GM12892 (cell line): Measurements from ENCODE around the gene KCNMA1.

Experiments used
- DNase-seq: peaks from one replicate; pipeline ENCODE4 v3.0.0; 2011; ENCODE audit not compliant: insufficient read length
- FAIRE-seq: peaks from 2 replicates; lab custom pipeline; 2011; peaks lifted over from hg19 to GRCh38; lab: Jason Lieb, UNC
- POLR2A ChIP-seq: IDR thresholded peaks from 2 replicates; pipeline ENCODE4 v1.6.1; 2011; ENCODE audit warnings: low read depth, low read length, control low read depth
- POLR2AphosphoS5 ChIP-seq: IDR thresholded peaks from 2 replicates; pipeline ENCODE4 v1.6.1; 2011; ENCODE audit warnings: low read depth, low read length, control low read depth
- TAF1 ChIP-seq: IDR thresholded peaks from 2 replicates; pipeline ENCODE4 v1.6.1; 2011; ENCODE audit warnings: low read depth, mild to moderate bottlenecking, control low read depth, low read length, borderline replicate concordance

The KCNMA1 gene

DNA sequence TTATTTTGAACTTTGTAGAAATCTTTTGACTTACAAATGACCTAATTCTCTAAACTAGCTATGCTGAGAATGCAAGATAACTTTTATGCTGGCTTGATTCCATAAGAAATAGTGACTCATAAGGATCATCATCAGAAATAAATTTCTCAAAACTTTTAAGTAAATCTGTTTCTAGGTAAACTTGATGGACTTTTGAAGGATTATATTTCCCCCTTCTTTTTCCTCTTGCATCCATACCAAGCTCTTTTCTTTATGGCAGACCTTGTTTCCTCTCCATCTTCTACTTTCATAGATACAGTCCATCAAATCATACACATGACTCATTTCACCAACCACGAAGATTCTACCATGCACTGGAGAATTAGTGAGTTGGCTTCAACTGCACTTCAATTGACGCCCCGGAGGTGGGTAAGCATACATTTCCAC is 336.3 kb downstream of the KCNMA1 start:
- FAIRE-seq (no peak), DNase-seq (no peak)
- TF ChIP-seq TAF1 = no peak
- TF ChIP-seq POLR2A = no peak
- TF ChIP-seq POLR2AphosphoS5 = no peak

DNA sequence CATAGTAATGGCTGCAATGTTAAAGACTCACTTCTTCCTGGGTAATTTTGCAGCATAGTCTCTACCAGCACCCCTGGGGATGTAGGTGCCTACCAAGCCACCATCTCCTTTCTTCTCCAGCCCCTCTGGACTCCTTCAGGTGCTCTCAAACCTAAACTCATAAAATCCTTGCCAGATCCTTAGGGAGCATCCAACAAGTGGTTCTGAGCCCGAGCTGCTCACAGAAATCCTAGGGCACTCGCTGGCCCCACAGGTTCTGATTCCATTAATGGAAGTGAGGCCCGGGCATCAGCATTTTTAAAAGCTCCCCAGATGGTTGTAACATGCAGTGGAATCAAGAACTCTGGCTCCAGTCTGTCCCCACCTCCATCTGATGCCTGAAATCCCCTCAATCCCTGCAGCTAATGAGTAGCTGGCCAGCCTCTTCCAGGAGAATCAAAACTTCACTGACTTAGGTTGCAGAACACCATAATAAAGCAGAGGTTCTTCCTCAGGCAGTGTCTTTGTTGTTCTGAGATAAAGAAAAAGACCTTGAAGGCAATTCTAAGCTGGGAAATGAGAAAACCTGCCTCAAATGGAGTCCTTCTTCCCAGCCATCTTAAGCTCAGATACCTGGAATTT is 336.8 kb downstream of the KCNMA1 start:
- no peak for TF ChIP-seq POLR2AphosphoS5
- no peak for TF ChIP-seq POLR2A
- no peak for TF ChIP-seq TAF1
- DNase-seq = no peak
- no peak for FAIRE-seq

DNA sequence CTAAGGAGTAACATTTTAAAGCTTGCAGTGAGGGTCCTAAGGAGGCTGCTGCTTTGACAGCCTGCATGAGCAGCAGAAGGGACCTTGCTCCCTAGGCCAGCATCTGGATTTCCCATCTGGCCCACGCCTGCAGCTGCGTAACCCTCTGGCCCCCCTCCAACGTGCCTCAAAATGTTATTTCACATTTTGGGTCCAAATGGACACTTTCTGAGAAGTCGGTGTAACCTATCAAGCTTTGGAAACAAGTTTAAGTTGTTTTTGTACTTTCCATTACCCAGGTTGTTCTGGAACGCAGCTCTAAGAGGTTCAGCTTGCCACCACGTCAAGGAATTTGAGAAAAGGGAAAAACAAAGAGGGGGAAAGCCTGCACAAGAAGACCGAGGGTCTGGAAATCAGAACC is 338.3 kb downstream of the KCNMA1 start:
- FAIRE-seq = no peak
- TF ChIP-seq POLR2AphosphoS5 = no peak
- TF ChIP-seq POLR2A = no peak
- TF ChIP-seq TAF1 = no peak
- DNase-seq = no peak

DNA sequence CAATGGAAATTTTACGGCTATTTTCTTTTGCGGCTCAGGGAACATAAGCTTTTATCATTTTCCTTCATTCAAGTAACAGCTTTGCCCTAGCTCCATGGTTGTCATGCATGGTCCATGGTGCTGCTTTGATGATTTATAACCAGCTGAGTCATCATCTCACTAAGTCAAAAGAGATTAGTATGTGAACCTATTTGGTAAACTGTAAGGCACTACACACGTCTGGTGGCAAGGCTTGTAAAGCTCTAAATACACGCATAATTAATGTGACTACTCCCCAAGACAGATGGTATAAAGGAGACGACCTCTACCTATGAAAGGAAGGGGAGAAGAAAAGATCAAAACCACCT is 340.2 kb downstream of the KCNMA1 start:
- FAIRE-seq = no peak
- no peak for TF ChIP-seq TAF1
- TF ChIP-seq POLR2A = no peak
- no peak for TF ChIP-seq POLR2AphosphoS5
- no peak for DNase-seq

DNA sequence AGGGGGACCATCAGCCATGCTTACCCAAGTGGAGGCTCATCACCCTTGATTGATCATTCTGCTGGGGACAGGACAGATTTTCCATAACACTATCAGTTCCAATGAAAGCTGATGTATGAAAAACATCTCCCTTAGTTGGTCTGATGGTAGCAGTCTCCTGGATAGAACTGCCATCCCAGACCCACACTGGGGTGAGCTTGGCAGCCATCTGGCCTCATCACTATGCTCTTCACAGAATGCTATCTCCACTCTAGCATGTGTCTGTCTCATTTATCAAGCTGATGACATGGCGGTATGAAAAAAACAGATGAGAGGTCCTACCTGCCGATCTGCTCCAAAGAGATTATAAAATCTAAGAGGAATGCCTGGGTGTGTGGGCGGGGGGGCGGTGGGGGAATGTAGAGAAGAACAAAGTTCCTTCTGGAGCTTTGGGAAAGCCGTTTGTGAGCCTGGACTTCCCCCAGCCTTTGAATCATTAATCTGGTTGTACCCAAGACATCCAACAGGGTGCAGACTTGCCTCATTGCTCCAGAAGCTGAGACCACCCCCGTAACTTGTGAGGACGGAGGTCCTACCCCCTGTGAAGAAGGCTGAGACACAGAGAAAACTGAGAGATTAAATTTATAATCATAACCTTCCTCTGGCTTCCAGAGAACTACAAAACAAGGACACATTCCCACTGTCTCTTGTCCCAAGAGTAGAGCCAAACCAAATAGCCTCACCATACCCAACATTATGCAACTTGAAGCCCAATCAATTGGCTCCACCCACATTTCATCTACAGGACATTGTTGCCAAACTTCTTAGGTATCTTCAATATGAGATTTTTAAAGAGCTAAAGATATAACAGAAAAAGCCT is 340.8 kb downstream of the KCNMA1 start:
- TF ChIP-seq TAF1 = no peak
- no peak for DNase-seq
- FAIRE-seq = no peak

DNA sequence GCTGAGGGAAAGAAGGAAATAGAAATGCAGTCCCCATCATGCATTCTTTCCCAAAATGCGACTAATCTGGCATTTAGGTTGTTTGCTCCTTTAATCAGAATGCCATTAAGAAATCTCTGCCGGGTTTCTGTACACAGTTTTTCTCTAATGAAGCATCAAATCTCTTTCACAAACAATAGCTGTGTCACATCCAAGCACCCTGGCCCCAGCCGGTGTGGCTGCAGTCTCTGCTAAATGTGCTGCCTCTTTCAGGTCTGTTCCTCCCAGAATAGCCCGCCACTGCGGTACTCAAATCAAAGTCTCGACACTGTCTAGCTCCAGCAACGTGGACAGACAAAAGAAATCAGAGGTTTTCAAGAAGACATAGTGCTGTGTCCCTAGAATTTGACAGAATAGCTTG is 343.8 kb downstream of the KCNMA1 start:
- no peak for FAIRE-seq
- TF ChIP-seq TAF1 = no peak
- no peak for TF ChIP-seq POLR2AphosphoS5
- TF ChIP-seq POLR2A = no peak
- DNase-seq = no peak

DNA sequence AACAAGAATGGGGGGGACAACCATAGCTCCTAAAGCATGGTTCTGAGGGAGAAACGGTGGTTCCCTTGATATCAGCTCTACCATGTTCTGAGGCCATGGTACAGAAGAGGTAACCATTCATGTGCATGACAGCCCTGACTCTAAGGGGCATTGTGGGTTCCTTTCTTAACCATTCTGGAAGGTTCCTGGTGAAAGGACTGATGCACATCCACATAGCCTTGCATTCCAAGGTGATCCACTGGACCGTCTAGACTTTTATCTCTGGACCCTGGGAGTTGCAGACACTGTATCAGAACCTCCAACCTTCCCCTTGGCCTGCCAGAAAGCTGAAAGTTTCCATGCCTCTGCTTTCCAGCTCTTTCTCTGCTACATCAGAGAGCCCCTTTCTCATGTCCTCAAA is 344.3 kb downstream of the KCNMA1 start:
- FAIRE-seq = no peak
- DNase-seq = no peak
- TF ChIP-seq TAF1 (no peak), POLR2AphosphoS5 (no peak), POLR2A (no peak)

DNA sequence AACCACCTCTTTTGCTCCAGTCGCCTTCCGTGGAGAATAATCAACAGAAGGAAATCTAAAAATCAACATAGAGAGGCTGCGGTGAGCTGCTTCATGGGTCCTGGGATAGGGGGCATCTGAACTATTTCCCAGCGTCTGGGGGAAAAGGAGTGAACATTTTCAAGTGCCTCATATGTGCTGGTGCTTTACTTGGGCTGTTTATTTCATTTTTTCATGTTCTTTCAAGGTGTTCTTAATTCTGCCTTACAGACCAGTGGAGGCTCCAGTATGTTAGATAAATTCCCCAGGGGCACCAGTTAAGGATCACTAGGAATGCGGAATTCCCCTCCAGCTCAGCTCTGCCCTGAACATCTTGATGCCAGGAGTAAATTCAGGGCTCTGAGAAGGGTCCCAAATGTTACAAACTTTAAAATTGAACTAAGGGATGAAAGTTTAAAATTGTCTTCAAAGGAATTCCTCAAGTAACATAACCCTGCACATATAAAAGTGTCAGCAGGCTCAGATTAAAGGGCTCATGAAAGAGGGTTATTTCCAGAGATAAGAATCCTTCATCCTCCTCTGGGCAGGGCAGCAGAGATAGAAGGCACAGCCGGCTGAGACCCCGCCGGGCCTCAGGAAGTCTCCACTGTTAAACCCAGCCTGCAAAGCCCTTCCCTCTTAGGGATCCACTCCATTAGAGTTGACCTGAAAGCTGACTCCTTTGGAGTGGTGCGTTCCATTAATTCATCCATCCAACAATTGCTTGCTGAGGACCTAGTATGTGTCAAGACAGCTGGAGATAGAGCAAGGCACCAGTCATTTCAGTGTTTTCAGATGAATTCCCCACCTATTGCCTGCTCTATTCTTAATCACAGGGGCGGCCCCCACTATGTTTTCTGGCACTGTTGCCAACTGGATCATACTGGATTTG is 345.8 kb downstream of the KCNMA1 start:
- DNase-seq (no peak), FAIRE-seq (no peak)
- TF ChIP-seq POLR2A (no peak), TAF1 (no peak), POLR2AphosphoS5 (no peak)

DNA sequence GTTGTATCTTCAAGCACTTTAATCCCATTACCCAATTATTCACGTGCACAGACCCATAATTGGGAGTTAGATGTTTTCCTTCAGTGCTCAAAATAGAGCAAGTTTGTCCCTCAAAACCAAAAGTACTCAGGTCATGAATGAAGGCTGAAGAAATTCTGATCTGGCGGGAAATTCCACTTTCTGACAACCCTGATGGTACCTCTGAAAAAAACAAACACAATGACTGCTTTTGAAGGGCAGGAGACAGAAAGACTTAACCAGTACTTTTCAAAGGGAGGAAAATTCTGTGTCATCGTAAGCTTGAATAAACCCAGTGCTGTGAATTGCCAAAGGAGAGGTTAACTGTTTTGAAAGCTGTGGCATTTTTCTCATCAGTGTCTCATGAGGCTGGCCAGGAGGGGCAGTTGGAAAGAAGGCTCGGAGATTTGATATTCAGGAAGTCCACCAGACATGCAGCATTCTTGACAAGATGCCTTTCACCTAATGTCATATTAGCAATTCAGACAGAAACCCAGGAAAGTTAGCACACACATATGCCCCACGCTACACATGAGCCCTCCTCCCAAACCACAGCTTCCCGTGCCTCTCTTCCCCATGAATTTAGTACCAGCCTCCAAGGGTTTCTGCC is 347.0 kb downstream of the KCNMA1 start:
- TF ChIP-seq POLR2AphosphoS5 = no peak
- TF ChIP-seq TAF1 = no peak
- no peak for TF ChIP-seq POLR2A
- FAIRE-seq (peak; percentile 72), DNase-seq (no peak)

DNA sequence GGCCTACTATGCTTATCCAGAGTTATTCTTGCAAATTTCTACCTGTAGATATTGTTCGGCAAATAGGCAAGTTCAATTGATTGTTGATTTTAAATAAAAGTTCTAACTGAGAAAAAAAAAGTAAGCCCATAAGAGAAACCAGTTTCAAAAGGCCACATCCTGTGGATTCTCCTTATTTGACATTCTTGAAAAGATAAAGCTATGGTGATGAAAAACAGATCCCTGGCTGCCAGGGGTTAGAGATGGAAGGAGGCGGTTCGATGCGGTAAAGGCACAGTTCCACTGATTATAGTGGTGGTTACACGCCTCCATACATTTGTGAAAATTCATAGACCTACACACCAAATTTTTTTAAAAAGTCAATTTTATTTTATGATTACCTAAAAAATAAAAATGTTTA is 347.8 kb downstream of the KCNMA1 start:
- DNase-seq (no peak), FAIRE-seq (no peak)
- TF ChIP-seq TAF1 = no peak
- no peak for TF ChIP-seq POLR2AphosphoS5
- TF ChIP-seq POLR2A = no peak

DNA sequence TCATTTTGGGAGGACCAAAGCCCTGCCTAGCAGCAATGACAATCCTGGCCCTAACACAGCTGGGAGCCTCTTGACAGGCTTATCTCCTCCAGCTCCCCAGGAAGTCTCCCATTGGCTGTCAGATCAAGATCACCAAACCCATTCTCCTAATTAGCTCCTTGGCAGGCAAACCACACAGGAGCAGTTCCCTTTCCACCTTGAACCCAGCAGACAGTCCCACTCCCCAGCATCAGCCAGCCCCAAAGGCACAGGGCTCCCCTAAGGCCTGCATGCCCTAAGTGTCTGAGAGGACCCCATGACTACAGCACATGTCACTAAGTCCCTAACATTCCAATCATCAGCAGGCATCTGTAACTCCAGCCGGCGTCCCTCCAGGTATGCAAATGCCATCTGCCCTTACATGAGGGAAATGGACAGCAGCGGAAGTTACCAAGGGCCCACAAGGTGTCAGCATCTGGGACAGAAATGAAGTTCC is 348.5 kb downstream of the KCNMA1 start:
- FAIRE-seq (peak; percentile 5), DNase-seq (no peak)

More for the DNA sequence above, 348.5 kb downstream of the KCNMA1 start:
- TF ChIP-seq POLR2AphosphoS5 (no peak), TAF1 (no peak), POLR2A (no peak)
